KMS-11 (cell line): ENCODE measurements around the gene MIDN.

ENCODE experiments used
- H2AFZ ChIP-seq: fragments of 200-600 bp; sonication (generic); 2 replicates; pipeline ENCODE4 v1.6.1; 2016; ENCODE audit warnings: antibody characterized with exemption, mixed run types, low read depth
- H3K27ac ChIP-seq: fragments of 200-600 bp; sonication (generic); 2 replicates; pipeline ENCODE4 v1.6.1; 2016; ENCODE audit warnings: mild to moderate bottlenecking, mixed run types
- H3K27me3 ChIP-seq: fragments of 200-600 bp; sonication (generic); 2 replicates; pipeline ENCODE4 v1.6.1; 2017; ENCODE audit warnings: mild to moderate bottlenecking, low read depth, mixed run types, moderate library complexity; ENCODE audit not compliant: insufficient read depth
- H3K36me3 ChIP-seq: fragments of 200-600 bp; sonication (generic); 2 replicates; pipeline ENCODE4 v1.6.1; 2017; ENCODE audit warnings: mild to moderate bottlenecking, mixed run types; ENCODE audit not compliant: insufficient read depth
- H3K4me1 ChIP-seq: fragments of 200-600 bp; sonication (generic); 2 replicates; pipeline ENCODE4 v1.6.1; 2016; ENCODE audit warnings: mild to moderate bottlenecking, low read depth, mixed run types; ENCODE audit not compliant: poor library complexity, severe bottlenecking
- H3K4me2 ChIP-seq: fragments of 200-600 bp; sonication (generic); 2 replicates; pipeline ENCODE4 v1.7.0; 2016; ENCODE audit warnings: mild to moderate bottlenecking, mixed run types
- H3K4me3 ChIP-seq: fragments of 200-600 bp; sonication (generic); IDR thresholded peaks from 2 replicates; pipeline ENCODE4 v1.6.1; 2017; ENCODE audit warnings: low read depth, low read length, mixed read lengths; ENCODE audit not compliant: insufficient read depth
- H3K79me2 ChIP-seq: fragments of 200-600 bp; sonication (generic); 2 replicates; pipeline ENCODE4 v1.6.1; 2016; ENCODE audit warnings: low read depth, mixed run types; ENCODE audit not compliant: insufficient read depth
- H3K9ac ChIP-seq: fragments of 200-600 bp; sonication (generic); 2 replicates; pipeline ENCODE4 v1.6.1; 2016; ENCODE audit warnings: mild to moderate bottlenecking, mixed run types
- H4K20me1 ChIP-seq: fragments of 200-600 bp; sonication (generic); 2 replicates; pipeline ENCODE4 v1.6.1; 2016; ENCODE audit warnings: mild to moderate bottlenecking, mixed run types; ENCODE audit not compliant: insufficient read depth
- CTCF ChIP-seq: fragments of 200-600 bp; sonication (generic); conservative IDR thresholded peaks from 2 replicates; pipeline ENCODE4 v1.6.1; 2017; ENCODE audit warnings: low read depth, mild to moderate bottlenecking, antibody characterized with exemption, low read length, moderate library complexity, mixed read lengths

The MIDN gene

GRCh38 chr19:1223018-1223855, 25.1 kb upstream of the MIDN start:
- Histone ChIP-seq H3K4me1 (no peaks in the 10 kb centered on the region), H3K4me2 (no peak overlapping the region), H4K20me1 (no peaks in the 10 kb centered on the region), H3K4me3 (no peak overlapping the region), H2AFZ (no peak overlapping the region), H3K27me3 (no peaks in the 10 kb centered on the region), H3K36me3 (no peaks in the 10 kb centered on the region), H3K27ac (no peak overlapping the region), H3K79me2 (no peaks in the 10 kb centered on the region), H3K9ac (no peak overlapping the region)
- TF ChIP-seq CTCF: peak; percentile 46

DNA sequence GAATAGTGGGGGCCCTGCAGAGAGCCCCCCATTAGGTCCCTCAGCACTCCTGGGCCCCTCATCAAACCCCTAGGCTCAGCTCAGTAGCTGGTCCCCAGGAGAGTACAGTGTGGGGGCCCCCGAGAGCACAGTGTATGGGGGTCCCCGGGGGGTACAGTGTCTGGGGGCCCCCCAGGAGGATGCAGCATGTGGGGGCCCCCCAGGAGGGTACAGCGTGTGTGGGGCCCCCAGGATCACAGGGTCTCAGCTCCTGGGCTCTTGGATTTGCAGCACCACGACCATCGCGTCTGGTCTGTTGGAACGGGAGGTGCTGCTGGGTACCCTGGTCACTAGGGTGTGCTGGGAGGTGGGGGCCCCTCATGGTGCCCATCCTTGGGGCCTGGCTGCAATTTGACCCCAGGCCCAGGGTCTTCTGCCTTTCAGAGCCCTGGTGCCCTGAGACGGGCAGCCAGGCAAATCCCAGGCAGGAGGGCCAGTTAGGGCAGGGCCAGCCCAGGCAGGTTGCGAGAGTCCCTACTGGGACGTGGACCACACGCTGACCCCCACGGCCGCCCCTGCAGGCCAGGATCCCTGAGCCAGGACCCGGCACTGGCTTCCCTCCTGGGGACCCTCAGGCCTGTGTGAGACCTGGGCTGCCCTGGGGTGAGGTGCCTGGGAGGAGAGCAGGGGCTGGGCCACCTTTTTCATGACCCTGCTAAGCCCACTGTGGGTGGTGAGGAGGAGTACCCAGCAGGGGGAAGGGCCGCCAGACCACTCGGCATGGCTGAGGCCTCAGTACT, 24.1 kb upstream of the MIDN start:
- Histone ChIP-seq H3K4me2 (no peak overlapping the region), H3K4me3 (no peak overlapping the region), H4K20me1 (no peaks in the 10 kb centered on the region), H2AFZ (no peak overlapping the region), H3K27me3 (no peaks in the 10 kb centered on the region), H3K36me3 (no peaks in the 10 kb centered on the region), H3K4me1 (no peaks in the 10 kb centered on the region), H3K27ac (no peak overlapping the region), H3K9ac (no peak overlapping the region), H3K79me2 (no peaks in the 10 kb centered on the region)
- TF ChIP-seq CTCF: no peak

GRCh38 chr19:1224847-1225246, 23.5 kb upstream of the MIDN start:
- H3K4me2 ChIP-seq: no peak overlapping the region
- H3K4me1 ChIP-seq: no peaks in the 10 kb centered on the region
- TF ChIP-seq CTCF: no peak
- no peaks in the 10 kb centered on the region for H3K27me3 ChIP-seq
- H3K4me3 ChIP-seq: no peak overlapping the region
- no peak overlapping the region for H3K27ac ChIP-seq
- H4K20me1 ChIP-seq: no peaks in the 10 kb centered on the region
- H3K9ac ChIP-seq: no peak overlapping the region
- H2AFZ ChIP-seq: no peak overlapping the region
- H3K79me2 ChIP-seq: no peaks in the 10 kb centered on the region
- no peaks in the 10 kb centered on the region for H3K36me3 ChIP-seq

DNA sequence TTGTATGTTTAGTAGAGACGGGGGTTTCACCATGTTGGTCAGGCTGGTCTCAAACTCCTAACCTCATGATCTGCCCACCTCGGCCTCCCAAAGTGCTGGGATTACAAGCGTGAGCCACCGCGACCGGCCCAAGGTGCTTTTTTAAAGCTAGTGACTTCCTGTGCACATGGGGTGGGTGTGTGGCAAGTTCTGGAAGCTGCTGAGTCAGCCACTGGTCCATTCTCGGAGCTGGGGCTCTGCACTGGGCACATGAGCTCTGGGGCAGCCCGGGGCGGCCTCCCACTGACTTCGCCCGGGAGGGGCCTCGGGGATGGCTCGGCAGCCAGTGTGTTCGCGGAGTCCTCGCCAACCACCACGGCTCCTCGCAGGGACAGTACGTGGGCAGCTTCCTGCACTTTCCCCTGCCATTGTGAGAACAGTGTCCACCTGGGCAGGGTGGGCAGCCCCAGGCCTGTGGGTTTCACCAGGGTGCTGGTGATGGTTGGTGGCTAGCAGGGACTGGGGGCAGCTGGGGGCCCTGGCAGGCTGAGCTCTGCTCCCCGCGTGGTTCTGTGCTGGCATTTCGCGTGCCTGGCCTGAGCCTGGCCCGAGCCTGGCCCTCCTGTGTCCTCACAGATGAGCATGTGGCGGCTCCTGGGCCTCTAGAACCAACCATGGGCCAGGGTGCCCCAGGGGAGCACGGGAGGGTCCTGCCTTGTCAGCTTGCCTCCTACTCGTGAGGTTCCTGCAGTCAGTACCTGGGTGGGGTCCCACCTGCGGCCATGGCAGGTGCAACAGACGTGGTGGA, 22.8 kb upstream of the MIDN start:
- H3K4me2 ChIP-seq: no peak overlapping the region
- no peak overlapping the region for H3K4me3 ChIP-seq
- H3K27ac ChIP-seq: no peak overlapping the region
- H2AFZ ChIP-seq: no peak overlapping the region
- H3K4me1 ChIP-seq: no peaks in the 10 kb centered on the region
- no peaks in the 10 kb centered on the region for H3K36me3 ChIP-seq
- no peaks in the 10 kb centered on the region for H3K27me3 ChIP-seq
- no peaks in the 10 kb centered on the region for H3K79me2 ChIP-seq
- H4K20me1 ChIP-seq: no peaks in the 10 kb centered on the region
- TF ChIP-seq CTCF: no peak
- no peak overlapping the region for H3K9ac ChIP-seq
